DMS53 treated with DMSO at 0.1 percent for 48 hours (cell line): ENCODE measurements around the gene OTOL1.
"Not testable (repeated sequence)": the region's sequence is repeated elsewhere in the genome, so short reads cannot be mapped to it uniquely, and the experiment has no call there.

Experiments
- DNase-seq: peaks from one replicate; lab custom pipeline; 2025; ENCODE audit not compliant: unreplicated experiment; lab: John Stamatoyannopoulos, UW

The OTOL1 gene

GRCh38 chr3:161496508-161496907 lies at the start of gene OTOL1:
OTOL1 (plus strand) TSS chr3:161496808; CDS start chr3:161496808, 0 bp downstream.
- DNase-seq: no peak

- no peak for DNase-seq
Observed at GRCh38 chr3:161449785-161450184, 46.8 kb upstream of the OTOL1 start.

- DNase-seq: no peak
Observed at GRCh38 chr3:161452179-161452578, 44.4 kb upstream of the OTOL1 start.

- DNase-seq: no peak
Observed at GRCh38 chr3:161454615-161455014, 42.0 kb upstream of the OTOL1 start.

GRCh38 chr3:161455962-161456361 lies 40.6 kb upstream of the OTOL1 start:
- no peak for DNase-seq

- no peak for DNase-seq
Observed at GRCh38 chr3:161462138-161462537, 34.5 kb upstream of the OTOL1 start.

- no peak for DNase-seq
Observed at GRCh38 chr3:161471211-161471610, 25.4 kb upstream of the OTOL1 start.

GRCh38 chr3:161474139-161474538 lies 22.5 kb upstream of the OTOL1 start:
- no peak for DNase-seq

GRCh38 chr3:161474741-161475140 lies 21.9 kb upstream of the OTOL1 start:
- no peak for DNase-seq

- DNase-seq: no peak
Observed at GRCh38 chr3:161475206-161475605, 21.4 kb upstream of the OTOL1 start.

- DNase-seq: no peak
Observed at GRCh38 chr3:161475905-161476304, 20.7 kb upstream of the OTOL1 start.

GRCh38 chr3:161484226-161484625 lies 12.4 kb upstream of the OTOL1 start:
- no peak for DNase-seq

- DNase-seq: not testable (repeated sequence)
Observed at GRCh38 chr3:161488284-161488683, 8.3 kb upstream of the OTOL1 start.

- DNase-seq: no peak
Observed at GRCh38 chr3:161489395-161489794, 7.2 kb upstream of the OTOL1 start.

- DNase-seq: not testable (repeated sequence)
Observed at GRCh38 chr3:161490845-161491244, 5.8 kb upstream of the OTOL1 start.

- DNase-seq: no peak
Observed at GRCh38 chr3:161498259-161498921, 1.8 kb downstream of the OTOL1 start.

- peak; percentile 15 for DNase-seq
Observed at GRCh38 chr3:161500068-161500796, 3.6 kb downstream of the OTOL1 start.

GRCh38 chr3:161503271-161503670 lies 6.7 kb downstream of the OTOL1 start:
- no peak for DNase-seq

GRCh38 chr3:161508852-161509477 lies 12.4 kb downstream of the OTOL1 start:
- DNase-seq: peak; percentile 14

GRCh38 chr3:161510510-161511260 lies 14.1 kb downstream of the OTOL1 start:
- DNase-seq: no peak

GRCh38 chr3:161523916-161524315 lies 27.3 kb downstream of the OTOL1 start:
- no peak for DNase-seq
